NCI-H1417 treated with DMSO at 0.1 percent for 48 hours (cell line): ENCODE results near the gene SLC25A39.
A peak's percentile ranks its signal among the peaks of the same experiment; 100 is the strongest.

Source experiments
- DNase-seq: peaks from one replicate; lab custom pipeline; 2025; lab: John Stamatoyannopoulos, UW

The SLC25A39 gene

GRCh38 chr17:44314524-44314868 lies 10.1 kb downstream of the SLC25A39 start:
- no peak for DNase-seq

GRCh38 chr17:44314031-44314430 lies 10.6 kb downstream of the SLC25A39 start:
- no peak for DNase-seq

GRCh38 chr17:44312396-44313104 lies 12.1 kb downstream of the SLC25A39 start:
- no peak for DNase-seq

GRCh38 chr17:44311562-44312181 lies 13.0 kb downstream of the SLC25A39 start:
- DNase-seq = no peak

- DNase-seq = no peak
Measured at GRCh38 chr17:44310609-44311376, 13.8 kb downstream of the SLC25A39 start.

- no peak for DNase-seq
Measured at GRCh38 chr17:44310188-44310587, 14.4 kb downstream of the SLC25A39 start.

GRCh38 chr17:44309472-44309871 lies 15.2 kb downstream of the SLC25A39 start:
- no peak for DNase-seq

GRCh38 chr17:44308865-44309264 lies 15.8 kb downstream of the SLC25A39 start:
- no peak for DNase-seq

- peak; percentile 70 for DNase-seq
Measured at GRCh38 chr17:44308320-44308818, 16.3 kb downstream of the SLC25A39 start, which contains the start of gene RUNDC3A. TSS of gene RUNDC3A (plus strand) at chr17:44308601. CDS start at chr17:44308833, 232 bp downstream.

GRCh38 chr17:44307387-44308186 lies 17.0 kb downstream of the SLC25A39 start:
- no peak for DNase-seq

- DNase-seq = no peak
Measured at GRCh38 chr17:44304651-44305050, 20.0 kb downstream of the SLC25A39 start.

GRCh38 chr17:44297975-44298374 lies 26.6 kb downstream of the SLC25A39 start:
- no peak for DNase-seq

GRCh38 chr17:44293509-44294226 lies 31.0 kb downstream of the SLC25A39 start:
- no peak for DNase-seq

GRCh38 chr17:44287651-44288050 lies 37.0 kb downstream of the SLC25A39 start:
- no peak for DNase-seq

- no peak for DNase-seq
Measured at GRCh38 chr17:44284024-44284400, 40.6 kb downstream of the SLC25A39 start.

GRCh38 chr17:44283344-44284023 lies 41.1 kb downstream of the SLC25A39 start:
- no peak for DNase-seq

- DNase-seq = no peak
Measured at GRCh38 chr17:44282264-44282663, 42.4 kb downstream of the SLC25A39 start.

- DNase-seq = no peak
Measured at GRCh38 chr17:44281570-44281969, 43.1 kb downstream of the SLC25A39 start.

- no peak for DNase-seq
Measured at GRCh38 chr17:44280392-44280937, 44.2 kb downstream of the SLC25A39 start.

GRCh38 chr17:44279666-44280391 lies 44.8 kb downstream of the SLC25A39 start:
- DNase-seq = no peak
